GM19025 (cell line): ENCODE data around the gene MOCS1.

ENCODE experiments used
- ATAC-seq: cut with Tn5 transposase; IDR thresholded peaks from one replicate; pipeline ENCODE4 v1.9.1; 2021; ENCODE audit warnings: mild to moderate bottlenecking, low read depth, moderate library complexity; ENCODE audit not compliant: unreplicated experiment

MOCS1 gene

DNA sequence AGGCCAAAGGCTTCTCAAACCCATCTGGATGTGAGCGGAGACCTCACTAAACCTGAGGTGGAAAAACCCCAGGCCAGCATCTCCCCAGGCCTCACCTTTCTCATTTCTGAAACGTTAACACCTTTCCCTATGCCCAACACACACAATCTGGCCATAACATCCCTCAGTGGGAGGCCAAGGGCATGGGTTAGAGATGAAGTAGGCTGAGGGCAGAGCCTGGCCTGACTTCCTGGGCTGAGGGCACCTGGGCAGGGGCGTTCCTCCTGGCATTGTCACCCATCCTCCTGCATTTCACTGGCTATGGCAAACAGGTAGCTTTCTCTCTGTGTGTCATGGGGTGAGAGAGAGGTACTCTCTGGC is 8.4 kb downstream of the MOCS1 start:
- ATAC-seq, result no peak

DNA sequence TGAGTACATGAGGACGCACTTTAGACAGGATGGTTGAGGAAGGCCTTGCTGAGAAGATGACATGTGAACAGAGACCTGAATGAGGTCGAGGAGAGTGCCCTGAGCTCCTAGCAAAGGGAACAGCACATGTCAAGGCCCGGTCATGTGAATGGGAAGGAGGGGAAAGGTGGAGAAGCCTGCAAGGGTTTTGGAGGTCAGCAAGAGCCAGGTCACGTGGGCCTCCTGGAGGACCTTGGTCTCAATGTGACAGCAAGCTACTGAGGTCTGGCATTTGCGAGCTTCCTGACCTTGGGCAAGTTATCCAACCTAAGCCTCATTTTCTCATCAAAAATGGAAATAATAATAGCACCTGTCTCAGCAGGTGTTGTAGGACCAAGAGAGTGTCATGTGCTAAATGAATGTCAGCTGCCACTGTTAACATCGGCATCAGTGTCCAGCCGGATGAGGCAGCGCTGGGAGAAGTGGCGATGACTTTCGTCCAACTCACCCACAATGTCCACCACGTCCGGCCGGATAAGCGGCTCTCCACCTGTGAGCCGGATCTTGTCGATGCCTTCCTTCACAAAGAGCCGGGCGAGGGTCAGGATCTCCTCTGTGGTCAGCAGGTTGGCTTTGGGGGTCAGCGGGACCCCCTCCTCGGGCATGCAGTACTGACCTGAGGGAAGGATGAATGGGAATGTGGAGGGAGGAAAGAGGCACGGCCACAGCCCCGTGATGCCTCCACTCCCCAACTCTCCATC is 8.9 kb downstream of the MOCS1 start:
- no peak for ATAC-seq

DNA sequence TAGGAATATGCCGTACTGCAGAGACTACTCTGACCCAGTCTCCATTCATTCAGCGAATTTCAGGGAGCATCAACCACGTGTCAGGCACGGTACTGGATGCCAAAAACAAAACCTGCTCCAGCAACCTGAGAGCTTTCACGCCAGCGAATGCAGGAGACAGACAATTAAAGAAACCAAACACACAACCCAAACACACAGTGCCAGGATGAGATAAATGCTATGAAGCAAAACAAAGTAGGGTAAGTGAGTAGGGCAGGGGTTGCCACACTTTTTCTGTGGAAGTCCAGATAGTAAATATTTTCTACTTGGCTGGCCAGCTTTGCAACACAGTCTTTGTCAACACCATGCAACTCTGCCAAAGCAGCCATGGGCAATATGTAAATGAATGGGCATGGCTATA is 10.0 kb downstream of the MOCS1 start:
- ATAC-seq, result no peak

DNA sequence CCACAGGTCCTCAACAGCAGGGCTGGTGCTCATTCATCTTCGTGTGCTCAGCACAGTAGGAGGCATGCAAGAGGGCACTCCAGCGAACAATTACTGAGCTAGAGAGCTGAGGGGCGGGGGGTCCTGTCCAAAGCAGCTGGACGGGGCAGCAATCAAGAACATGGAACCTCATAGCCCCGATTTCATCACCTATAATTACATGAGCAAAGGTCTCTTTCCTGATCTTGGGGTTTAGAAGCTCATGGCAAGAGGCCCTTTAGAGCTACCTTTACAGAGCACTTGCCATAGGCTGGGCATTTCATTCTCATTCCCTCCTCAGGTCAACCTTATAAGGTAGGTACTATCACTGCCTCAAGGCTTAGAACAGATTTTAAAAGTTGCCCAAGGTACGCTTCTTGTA is 10.4 kb downstream of the MOCS1 start:
- ATAC-seq, result no peak

DNA sequence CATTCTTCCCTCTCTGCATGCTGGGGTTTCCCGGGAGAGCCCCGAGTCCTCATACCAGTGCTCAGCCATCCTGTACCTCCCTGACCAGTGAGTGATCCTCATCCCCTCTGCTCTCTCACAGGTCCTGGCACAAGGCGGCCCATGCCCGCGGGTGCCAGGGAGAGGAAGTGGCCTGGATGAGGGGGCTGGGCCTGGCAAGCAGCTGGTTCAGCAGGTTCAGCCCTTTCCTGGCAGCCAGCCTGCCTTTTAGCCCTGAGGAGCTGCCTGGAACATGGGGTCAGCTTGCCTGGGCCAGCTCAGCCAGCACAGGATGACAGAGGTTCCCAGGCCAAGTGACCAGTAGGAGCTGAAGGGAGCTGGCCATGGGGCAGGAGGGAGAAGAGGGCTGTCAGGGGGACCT is 10.9 kb downstream of the MOCS1 start:
- ATAC-seq, result no peak

DNA sequence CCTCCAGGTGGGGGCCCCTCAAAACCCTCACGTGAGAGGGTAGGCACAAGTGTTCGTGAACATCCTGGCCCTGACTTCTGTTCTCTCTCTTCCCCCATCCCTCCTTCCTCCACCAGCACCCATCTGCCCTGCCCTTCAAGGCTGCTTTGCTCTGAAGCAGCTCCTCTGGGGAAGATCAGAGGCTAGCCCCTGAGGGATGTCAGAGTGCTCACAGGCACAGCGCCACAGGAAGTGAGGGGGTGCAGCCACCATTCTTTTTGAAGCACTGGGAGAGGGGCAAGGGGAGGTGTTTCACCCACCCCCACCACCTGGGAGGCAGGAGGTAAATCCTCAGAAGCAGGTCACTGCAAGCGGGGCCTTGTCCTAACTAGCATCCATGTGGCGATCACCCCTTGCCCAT is 11.4 kb downstream of the MOCS1 start:
- no peak for ATAC-seq

DNA sequence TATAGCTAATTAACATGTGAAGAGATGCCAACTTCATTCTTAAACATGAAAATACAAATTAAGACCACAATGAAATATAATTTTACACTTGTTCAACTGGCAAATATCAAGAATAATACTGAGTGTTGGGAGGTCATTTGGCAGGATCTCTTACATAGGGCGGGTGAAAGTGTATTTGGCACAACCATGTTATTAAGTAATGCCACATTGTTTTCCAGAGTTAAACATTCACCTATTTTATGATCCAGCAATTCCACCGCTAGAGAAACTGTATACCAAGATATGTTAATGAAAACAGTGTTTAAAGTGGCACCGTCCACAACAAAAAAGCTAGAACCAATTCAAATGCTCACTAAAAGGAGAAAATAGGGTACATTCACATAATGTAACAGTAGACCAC is 14.1 kb downstream of the MOCS1 start:
- ATAC-seq, result no peak

DNA sequence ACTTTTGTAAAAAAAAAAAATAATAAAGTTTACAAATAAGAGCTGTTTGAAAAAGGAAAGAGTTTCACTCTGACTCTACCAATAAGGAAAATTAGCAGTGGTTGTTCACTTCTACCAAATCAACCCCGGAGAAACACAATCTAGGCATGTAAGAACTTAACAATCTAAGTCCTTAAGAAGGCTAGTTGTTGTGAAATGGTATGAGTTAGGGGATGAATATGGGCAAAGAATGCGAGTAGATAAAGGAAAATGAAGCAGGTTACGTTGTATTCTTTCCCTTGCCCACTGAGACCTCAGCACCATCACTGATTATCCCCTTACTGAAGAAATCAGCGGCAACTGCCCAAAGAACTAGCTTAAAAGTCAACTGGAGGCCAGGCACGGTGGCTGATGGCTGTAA is 15.4 kb downstream of the MOCS1 start:
- ATAC-seq, result no peak

DNA sequence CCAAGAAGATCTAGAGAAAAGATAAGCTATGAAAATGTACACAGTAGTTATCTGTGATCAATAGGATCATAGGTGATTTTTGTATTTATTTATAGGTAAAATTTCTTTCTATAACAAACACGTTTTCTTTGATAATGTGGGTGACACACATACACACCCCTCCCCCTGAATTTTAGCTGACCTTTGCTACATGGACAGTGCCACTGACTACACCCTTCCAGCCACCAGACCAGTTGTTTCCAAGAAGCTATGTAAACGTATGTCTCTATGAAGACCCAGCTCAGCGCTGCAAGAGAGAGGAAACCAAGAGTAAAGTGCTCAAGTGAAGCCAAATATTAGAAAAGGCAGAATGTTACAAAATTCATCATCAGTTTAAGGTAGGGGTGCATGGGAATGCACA is 16.3 kb downstream of the MOCS1 start:
- ATAC-seq, result no peak

DNA sequence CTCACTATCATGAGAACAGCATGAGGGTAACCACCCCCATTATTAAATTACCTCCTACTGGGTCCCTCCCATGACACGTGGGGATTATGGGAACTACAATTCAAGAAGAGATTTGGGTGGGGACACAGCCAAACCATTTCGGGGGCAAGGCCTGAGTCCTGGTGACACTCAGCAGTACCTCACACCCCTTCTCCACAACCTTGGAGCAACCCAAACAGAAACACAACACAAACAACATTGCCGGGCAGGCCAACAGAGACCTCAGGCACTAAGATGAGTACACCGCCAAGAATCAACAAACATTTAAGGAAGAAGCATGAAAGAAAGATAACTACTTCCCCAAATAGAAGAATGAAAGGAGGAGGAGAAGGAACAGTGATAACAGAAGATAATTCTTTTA is 16.9 kb downstream of the MOCS1 start:
- no peak for ATAC-seq

DNA sequence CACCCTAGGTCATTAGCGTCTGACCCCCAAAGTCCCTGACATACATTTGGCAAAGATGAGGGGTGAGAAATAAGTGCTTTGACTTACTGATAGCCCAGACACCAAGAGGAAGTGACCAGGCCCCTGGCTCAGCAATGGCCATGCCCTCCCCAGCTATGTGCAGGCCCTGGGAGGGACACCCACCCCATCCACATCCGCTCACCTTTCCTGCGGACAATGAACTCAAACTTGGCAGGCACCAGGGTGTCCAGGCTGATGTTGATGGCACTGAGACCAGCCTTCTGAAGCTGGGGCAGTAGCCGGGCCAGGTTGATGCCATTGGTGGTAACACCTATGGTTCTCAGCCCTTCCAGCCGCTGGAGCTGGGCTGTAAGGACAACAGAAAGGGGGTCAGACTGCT is 18.4 kb downstream of the MOCS1 start:
- ATAC-seq, result no peak

DNA sequence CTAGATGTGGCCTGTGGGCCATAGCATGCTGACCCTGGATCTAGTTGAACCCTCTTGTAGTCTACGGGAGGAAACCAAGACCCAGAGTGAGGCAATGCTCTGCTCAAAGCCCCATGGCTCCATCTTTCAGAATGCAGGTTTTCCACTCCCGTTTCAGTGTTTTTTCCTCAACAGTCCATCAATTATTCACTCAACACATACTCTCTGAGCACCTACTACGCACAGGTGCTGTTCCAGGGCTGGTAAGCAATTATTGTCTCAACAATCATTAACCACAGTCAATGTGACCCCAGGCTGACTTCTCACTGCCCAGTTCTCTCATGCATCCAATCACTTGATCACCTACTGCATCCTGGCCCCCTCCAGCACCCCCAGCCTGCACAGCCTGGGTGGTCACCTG is 20.0 kb downstream of the MOCS1 start:
- ATAC-seq, result no peak

DNA sequence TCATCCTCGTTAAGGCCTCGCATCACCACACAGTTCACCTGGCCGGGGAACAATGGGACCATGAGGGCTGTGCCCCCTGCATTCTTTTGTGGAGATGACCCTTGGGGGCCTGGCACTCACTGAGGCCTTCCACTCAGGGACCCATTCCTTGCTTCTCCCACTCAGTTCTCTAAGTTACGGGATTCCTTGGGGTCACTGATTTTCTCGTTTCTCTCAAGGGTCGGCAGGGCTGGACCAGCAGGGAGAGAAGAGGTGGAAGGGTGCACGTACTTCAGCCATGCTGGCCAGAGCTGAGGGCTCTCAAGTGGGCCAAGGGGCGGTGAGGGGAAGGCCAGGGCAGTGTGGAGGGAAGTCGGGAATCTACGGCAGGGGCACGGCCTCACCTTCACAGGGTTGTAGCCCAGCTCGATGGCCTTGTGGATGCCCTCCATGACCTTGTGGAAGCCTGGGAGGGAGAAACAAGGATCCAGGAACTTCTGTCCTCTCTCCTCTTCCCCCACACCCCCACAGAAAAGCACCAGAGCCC is 20.8 kb downstream of the MOCS1 start:
- no peak for ATAC-seq

DNA sequence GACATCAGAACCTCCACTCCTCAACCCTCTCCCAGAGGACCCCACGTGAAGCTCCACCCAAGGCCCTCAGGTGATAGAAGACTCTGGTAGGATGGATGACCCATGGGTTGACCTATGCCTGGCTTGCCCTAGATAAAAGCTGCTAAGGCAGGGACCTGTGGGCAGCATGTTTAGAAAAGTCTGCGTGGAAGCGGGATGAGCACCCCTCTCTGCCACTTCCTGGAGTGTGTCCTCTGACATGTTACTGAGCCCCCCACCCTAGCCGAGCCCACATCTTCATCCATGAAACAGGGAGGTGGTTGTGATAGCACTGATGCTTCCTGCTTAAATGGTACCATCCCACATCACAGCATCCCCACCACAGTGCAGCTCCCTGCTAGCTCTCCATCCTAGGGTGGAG is 21.8 kb downstream of the MOCS1 start:
- ATAC-seq, result no peak

DNA sequence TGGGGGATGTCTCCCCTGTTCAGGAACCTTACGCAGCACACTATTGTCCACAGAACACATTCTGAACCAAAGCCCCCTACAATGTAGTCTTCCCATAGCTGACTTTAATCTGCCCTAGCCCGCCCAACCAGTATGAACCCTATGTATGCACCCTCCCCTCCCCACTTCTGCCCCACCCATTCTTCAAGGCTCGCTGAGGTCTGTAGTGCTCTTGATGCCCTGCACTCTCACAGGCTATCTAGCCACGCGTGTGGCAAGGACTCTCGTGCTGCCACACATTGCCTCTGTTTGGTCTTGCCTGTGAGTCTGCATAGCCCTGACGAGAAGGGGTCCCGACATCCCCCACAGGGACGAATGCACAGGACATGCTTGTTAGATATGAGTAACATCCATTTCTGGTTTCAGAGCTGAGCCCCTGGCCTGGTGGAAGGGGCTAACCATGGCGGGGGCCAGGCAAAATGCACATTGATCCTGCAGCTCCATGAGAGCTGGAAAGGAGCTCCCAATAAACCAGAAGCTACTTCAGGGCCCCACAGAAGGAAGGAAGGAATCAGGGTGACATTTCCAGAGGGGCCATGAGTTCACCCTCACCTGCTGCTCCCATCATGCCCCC is 22.6 kb downstream of the MOCS1 start:
- no peak for ATAC-seq

DNA sequence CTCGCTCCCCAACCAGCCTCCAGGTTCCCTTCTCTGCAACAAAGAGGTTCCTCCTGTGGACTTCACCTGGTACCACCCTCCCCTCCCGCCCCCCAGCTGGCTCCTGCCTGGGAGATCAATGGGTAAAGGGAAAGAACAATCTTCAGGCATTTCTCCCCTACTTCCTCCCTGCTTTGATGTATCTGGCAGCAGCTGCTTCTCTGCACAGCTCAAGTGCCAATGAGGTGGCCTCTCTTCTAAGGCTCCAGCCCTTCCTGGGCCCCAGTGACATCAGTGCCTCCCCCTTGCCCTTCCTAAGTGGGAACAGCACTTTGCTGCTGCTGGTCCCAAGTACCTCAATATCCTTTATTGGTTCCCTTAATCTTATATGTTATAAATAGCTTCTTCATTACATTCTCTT is 23.5 kb downstream of the MOCS1 start:
- ATAC-seq, result no peak

DNA sequence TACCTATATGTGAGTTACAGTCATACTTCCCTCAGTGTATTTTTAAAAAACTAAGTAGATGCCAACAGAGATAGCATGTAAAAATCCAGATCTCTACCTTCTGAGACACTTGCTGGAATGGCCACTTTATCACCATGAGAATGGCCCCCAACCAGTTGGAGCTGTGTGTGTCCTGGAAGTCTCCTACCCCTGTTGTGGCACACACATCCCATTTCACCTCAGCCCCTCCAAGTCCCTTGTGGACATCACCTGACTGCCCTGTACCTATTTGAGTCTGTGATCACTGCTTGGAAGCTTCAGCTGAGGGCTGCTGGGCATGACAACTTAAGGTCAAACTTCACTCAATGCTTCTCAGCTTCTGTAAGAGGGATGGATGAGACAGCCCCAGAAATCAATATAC is 24.1 kb downstream of the MOCS1 start:
- no peak for ATAC-seq

DNA sequence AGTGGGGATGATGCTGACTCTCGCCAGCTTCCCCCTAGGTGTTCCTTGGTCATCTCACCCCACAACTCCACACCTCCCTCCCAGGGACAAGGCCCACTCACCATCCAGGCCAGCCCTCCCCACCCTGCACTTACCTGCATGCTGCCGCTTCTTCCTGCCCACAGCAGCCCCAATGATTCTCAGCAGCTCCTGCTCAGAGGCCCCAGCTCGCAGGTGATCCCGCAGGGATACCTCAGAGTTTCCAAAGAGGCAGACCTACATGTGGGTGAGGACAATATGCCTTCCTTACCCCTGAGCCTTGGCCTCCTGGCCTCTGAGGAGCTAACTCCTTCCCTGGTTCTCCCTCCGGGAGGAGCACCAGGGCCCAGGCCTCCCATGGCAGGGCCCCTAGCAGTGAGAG is 24.6 kb downstream of the MOCS1 start:
- ATAC-seq, result no peak

DNA sequence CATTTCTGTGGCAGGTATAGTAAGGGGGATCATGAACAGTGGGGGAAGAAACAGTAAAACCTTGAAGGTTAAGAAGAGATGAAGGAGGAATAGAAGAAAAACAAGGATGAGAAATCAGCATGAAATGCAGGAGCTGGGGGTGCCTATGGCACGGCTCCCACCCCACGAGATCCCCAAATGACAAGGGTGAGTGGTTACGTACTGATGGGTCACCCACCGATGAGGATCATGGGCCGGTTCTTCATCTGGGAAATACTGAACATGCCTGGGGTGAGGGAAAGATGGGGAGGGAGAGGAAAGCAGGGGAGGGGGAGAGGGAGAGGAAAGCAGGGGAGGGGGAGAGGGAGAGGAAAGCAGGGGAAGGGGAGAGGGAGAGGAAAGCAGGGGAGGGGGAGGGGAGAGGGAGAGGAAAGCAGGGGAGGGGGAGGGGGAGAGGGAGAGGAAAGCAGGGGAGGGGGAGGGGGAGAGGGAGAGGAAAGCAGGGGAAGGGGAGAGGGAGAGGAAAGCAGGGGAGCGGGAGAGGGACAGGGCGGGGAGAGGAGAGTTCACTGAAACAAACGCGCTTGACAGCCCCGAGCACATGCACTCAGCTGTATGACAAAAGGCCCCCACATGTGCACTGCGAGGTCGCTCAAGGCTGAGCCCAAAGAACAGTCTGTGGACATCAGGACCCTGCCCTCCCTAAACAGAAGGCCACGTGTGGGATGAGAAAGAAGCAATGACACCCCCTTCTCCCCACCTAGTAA is 25.3 kb downstream of the MOCS1 start:
- ATAC-seq, result no peak

DNA sequence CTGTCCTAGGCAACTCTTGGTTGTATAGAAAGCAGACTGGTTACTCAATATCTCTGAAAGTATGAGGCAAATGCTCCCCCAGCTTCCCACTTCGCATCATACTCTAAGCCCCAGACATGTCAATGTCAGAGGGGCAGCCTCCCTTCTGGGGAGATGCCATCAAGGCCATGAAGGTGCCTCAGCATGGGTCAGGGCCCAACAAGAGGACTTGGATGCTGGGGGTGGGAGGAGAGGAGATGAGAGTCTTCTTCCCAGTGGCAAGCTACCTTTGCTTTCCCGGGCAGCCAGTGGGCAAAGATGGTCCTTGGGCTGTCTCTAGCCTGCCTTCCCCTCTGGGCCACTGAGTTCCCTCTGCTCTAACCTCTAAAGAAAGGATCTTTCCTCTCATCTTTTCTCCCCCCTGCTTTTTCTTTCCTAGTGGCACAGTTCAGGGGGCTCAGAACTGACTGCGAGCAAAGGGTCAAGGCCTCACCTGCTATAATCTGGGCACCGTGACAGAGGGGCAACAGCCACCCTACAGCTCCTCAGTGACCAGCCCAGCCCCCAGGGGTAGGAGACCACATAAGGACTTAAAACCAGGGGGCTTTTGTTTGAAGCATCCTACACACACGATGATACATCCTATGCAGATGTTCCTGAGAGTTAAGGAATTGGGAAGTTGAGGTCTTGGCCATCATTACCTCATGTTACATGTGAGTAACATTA is 26.2 kb downstream of the MOCS1 start:
- ATAC-seq, result no peak

DNA sequence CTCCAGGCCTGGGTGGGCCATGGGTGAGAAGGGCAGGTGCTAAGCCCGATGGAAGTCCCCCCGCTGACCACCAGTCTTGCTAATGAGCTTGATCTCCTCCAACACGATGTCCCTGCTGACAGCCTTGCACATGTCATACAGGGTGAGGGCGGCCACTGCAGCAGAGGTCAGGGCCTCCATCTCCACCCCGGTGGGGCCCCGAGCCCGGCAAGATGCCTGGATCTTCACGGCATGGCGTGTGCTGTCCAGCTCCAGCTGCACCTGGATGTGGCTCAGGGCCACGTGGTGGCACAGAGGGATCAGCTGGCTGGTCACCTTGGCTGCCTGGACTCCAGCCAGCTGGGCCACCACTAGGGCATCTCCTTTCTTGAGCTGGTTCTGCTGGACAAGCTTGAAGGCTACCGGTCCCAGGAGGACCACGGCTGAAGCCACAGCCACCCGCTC is 27.9 kb downstream of the MOCS1 start:
- ATAC-seq, result no peak
